Measurements from ENCODE around the gene ESYT2.

DNA sequence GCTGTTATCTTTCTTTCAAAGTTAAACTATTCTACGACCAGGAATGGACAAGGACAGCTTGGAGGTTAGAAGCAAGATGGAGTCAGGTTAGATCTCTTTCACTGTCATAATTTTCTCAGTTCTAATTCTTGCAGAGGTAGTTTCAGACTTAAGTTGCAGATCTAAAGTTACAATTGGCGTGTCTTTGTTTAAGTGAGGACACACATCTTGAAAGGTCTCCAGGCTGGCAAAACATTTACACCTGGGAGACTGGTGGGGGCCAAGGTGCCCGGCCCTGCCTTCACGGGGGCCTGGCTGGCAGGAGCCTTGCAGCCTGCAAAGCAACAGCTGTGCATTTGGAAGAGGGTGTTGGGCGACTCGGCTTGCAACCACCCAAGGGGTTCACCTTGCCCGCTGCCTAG is 25.4 kb upstream of the ESYT2 start:
- TF ChIP-seq, protein P1, sequence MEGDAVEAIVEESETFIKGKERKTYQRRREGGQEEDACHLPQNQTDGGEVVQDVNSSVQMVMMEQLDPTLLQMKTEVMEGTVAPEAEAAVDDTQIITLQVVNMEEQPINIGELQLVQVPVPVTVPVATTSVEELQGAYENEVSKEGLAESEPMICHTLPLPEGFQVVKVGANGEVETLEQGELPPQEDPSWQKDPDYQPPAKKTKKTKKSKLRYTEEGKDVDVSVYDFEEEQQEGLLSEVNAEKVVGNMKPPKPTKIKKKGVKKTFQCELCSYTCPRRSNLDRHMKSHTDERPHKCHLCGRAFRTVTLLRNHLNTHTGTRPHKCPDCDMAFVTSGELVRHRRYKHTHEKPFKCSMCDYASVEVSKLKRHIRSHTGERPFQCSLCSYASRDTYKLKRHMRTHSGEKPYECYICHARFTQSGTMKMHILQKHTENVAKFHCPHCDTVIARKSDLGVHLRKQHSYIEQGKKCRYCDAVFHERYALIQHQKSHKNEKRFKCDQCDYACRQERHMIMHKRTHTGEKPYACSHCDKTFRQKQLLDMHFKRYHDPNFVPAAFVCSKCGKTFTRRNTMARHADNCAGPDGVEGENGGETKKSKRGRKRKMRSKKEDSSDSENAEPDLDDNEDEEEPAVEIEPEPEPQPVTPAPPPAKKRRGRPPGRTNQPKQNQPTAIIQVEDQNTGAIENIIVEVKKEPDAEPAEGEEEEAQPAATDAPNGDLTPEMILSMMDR (IDR thresholded peaks at IDR 0.05; ENCODE audit: low read depth, low read length, missing input control), result no peak
- TF ChIP-seq, protein P2, sequence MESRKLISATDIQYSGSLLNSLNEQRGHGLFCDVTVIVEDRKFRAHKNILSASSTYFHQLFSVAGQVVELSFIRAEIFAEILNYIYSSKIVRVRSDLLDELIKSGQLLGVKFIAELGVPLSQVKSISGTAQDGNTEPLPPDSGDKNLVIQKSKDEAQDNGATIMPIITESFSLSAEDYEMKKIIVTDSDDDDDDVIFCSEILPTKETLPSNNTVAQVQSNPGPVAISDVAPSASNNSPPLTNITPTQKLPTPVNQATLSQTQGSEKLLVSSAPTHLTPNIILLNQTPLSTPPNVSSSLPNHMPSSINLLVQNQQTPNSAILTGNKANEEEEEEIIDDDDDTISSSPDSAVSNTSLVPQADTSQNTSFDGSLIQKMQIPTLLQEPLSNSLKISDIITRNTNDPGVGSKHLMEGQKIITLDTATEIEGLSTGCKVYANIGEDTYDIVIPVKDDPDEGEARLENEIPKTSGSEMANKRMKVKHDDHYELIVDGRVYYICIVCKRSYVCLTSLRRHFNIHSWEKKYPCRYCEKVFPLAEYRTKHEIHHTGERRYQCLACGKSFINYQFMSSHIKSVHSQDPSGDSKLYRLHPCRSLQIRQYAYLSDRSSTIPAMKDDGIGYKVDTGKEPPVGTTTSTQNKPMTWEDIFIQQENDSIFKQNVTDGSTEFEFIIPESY (IDR thresholded peaks at IDR 0.05), result no peak
- TF ChIP-seq ATF3 (IDR thresholded peaks at IDR 0.05) (no peak), GABPA (IDR thresholded peaks at IDR 0.05 in 1 of 2, conservative IDR thresholded peaks at IDR 0.05 in 1 of 2) (no peak), YY1 (IDR thresholded peaks at IDR 0.05) (no peak), SP1 (IDR thresholded peaks at IDR 0.05) (no peak), TAF1 (conservative IDR thresholded peaks at IDR 0.05) (no peak), EGR1 (IDR thresholded peaks at IDR 0.05; ENCODE audit: low read depth in 2 of 2) (no peak), RXRA (IDR thresholded peaks at IDR 0.05) (no peak), FOXA1 (IDR thresholded peaks at IDR 0.05) (no peak), JUND (IDR thresholded peaks at IDR 0.05) (no peak), MAX (IDR thresholded peaks at IDR 0.05) (no peak), RAD21 (IDR thresholded peaks at IDR 0.05) (no peak), REST (IDR thresholded peaks at IDR 0.05) (no peak)
